GM12874 (cell line): ENCODE results near the gene IL17RD.

Experiments
- TF ChIP-seq, protein P1 (sequence below): IDR thresholded peaks from 2 replicates; pipeline ENCODE4 v1.5.1; 2011; ENCODE audit warnings: low read depth, mild to moderate bottlenecking, control low read depth, low read length, moderate library complexity; ENCODE audit not compliant: insufficient read depth

The IL17RD gene

DNA sequence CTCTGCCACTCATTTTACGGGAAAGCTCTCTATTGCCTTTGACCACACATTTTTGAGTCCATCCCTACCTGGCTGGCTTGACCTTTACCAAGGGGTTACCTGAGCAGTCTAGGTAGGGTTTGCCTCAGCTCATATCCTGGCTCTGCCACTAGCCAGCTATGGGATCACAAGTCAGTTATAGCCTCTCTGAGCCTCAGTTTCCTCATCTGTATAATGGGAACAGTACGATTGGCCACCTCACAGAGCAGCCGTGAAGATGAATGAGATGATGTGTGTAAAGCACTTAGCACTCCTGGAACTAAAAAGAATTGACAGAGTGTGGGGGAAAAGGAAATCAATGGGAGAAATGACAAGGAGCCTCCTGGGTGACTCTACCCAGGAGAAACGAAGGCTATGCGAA is 76.7 kb downstream of the IL17RD start:
- TF ChIP-seq, protein P1, sequence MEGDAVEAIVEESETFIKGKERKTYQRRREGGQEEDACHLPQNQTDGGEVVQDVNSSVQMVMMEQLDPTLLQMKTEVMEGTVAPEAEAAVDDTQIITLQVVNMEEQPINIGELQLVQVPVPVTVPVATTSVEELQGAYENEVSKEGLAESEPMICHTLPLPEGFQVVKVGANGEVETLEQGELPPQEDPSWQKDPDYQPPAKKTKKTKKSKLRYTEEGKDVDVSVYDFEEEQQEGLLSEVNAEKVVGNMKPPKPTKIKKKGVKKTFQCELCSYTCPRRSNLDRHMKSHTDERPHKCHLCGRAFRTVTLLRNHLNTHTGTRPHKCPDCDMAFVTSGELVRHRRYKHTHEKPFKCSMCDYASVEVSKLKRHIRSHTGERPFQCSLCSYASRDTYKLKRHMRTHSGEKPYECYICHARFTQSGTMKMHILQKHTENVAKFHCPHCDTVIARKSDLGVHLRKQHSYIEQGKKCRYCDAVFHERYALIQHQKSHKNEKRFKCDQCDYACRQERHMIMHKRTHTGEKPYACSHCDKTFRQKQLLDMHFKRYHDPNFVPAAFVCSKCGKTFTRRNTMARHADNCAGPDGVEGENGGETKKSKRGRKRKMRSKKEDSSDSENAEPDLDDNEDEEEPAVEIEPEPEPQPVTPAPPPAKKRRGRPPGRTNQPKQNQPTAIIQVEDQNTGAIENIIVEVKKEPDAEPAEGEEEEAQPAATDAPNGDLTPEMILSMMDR = no peak

DNA sequence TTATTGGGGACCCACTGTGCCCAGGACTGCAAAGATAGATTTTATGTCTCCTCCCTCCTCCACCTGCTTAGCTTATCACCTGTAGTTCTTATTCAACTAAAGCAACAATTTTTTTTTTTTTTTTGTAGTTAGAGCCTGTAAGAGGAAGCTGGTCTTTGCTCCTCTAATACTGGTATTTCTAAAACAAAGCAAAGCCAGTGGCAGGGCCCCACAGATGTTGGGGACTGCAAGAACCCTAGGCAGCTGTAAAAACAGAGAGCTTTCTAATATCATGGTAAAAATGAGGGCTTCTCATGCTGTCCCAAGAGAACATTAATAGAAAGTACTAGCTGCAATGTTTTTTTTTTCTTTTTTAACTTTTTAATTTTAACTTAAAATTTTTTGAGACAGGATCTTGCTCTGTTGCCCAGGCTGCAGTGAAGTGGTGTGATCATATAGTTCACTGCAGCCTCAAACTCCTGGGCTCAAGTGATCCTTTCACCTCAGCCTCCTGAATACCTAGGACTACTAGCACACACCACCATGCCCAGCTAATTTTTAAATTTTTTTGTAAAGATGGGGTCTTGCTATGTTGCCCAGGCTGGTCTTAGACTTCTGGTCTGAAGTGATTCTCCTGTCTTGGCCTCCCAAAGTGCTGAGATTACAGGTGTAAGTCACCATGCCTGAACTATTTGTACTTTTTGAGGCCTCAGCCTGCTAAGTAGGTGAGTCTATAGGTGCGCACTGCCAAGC is 77.6 kb downstream of the IL17RD start:
- TF ChIP-seq, protein P1 = no peak

DNA sequence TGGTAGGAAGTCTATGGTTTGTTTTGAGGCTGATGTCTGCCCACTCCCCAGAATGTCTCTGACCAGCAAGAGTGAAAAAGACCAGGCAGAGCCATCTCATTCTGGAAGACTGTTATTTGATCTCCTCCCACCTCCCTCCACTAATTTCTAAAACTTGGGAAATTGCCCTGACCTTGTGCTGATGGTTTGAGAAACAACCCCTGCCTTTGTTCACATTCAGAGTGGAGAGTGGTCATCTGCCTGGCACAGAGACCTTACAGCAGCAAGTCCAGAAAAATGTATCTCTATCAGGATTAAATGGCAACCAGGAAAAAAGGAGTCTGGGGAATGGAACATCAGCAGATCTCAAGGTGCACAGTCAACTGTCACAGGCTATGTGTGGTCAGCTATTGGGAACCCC is 79.0 kb downstream of the IL17RD start:
- TF ChIP-seq, protein P1 = no peak

DNA sequence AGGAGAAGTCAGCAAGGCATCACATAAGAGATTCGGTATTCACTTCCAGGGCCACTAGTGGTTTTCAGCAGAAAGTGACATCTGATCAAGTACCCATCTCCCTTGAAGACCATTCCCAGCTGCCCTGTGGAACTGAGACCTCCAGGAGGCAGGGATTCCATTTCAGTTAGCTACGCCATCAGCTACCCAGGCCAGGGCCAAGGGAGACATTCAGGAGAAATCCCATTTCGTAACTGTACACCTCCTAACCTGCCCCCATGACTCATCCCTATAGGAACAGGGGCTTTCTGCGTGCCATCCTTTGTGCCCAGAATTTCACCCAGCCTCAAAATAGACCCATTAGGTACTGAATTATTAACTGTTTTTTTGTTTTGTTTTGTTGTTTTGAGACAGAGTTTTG is 79.9 kb downstream of the IL17RD start:
- TF ChIP-seq, protein P1 = no peak

DNA sequence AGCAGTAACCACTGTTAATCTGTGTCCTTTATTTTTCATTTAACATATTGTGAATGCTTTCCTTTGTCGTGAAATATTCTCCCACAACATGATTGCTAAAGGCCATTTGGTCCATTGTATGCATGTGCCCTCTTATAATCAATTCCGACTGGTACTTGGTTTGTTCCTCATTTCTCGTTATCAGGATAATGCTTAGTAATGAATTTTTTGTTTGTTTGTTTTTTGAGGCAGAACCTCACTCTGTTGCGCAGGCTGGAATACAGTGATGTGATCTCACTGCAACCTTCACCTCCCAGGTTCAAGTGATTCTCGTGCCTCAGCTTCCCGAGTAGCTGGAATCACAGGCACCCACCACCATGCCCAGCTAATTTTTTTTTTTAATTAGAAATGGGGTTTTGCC is 82.7 kb downstream of the IL17RD start:
- TF ChIP-seq, protein P1 = no peak

DNA sequence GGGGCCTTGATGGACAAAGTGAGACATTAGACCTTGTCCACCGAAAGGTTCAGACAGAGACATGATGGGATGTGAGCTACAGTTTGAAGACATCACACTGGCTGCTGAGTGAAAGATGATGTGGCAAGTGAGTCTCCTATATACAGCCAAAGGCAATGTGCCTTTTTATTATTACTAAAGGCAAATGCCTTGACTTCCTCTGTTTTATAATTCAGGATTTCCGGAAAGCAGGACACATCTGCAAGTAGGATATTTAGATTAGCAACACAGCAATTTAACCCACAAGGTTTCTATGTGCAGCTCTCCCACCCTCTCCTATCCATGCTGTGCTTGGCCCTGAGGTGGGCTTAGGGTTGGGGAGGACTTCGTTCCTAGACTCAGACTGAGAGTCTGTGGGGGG is 84.0 kb downstream of the IL17RD start:
- TF ChIP-seq, protein P1 = no peak

DNA sequence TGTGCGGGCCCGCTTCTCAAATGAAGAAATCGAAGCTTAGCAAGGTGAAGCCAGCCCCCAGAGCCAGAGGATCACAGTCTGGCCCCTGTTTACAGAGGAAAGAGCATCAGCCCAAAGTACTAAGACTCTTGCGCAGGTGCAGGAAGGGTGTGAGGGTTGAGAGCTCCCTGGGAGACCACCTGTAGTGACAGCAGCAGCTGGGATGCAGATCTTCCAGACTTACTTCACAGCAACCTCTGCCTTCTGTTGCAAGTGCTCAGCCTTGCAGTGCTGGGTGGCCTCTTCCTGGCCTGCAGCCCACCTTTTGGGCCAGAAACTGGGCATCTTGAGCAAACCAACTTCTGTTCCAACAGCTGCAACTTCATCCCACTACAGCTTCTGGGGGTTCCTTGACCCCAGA is 85.0 kb downstream of the IL17RD start:
- TF ChIP-seq, protein P1 = no peak
